GM12878 (cell line): Measurements from ENCODE around the gene METTL16. TPM values are rescaled to one million over a fixed set of nuclear protein-coding genes. Genes with fewer than 3 reads are reported as not detected.
A peak's percentile ranks its signal among the peaks of the same experiment; 100 is the strongest.

Source experiments
- ATAC-seq: fragments of 200-7000 bp; cut with Tn5 transposase; 3 replicates; pipeline ENCODE4 v1.9.1; 2020; ENCODE audit warnings: mild to moderate bottlenecking, moderate library complexity
- BruUV-seq: library from RNA; stranded (reverse); fragments of 400-500 nt; replicated peaks from 2 replicates; lab custom pipeline; 2021; lab: Mats Ljungman, UMichigan
- CTCF ChIA-PET: fragments of 300-600 bp; sonication (Branson Sonifier 250); formaldehyde crosslinking; extraction: SDS; loops from one replicate; lab custom pipeline; 2021; ENCODE audit warnings: inconsistent platforms; lab: Yijun Ruan, JAX
- POLR2A ChIA-PET: fragments of 350-600 bp; formaldehyde crosslinking; extraction: SDS; loops from one replicate; lab custom pipeline; 2021; ENCODE audit warnings: inconsistent platforms; lab: Charles Lee
- RAD21 ChIA-PET: fragments of 300-600 bp; sonication (Branson Sonifier 250); formaldehyde crosslinking; loops from one replicate; lab custom pipeline; 2023; ENCODE audit warnings: antibody characterized with exemption; ENCODE audit not compliant: unreplicated experiment; lab: Charles Lee
- SMC1A ChIA-PET: fragments of 300-600 bp; sonication (Branson Sonifier 250); formaldehyde crosslinking; loops from one replicate; lab custom pipeline; 2023; ENCODE audit not compliant: unreplicated experiment, uncharacterized antibody; lab: Charles Lee
- DNase-seq: peaks from one replicate; pipeline ENCODE4 v3.0.0-alpha.2; 2011; ENCODE audit warnings: low read depth, low spot score
- FAIRE-seq: peaks from 3 replicates; lab custom pipeline; 2011; peaks lifted over from hg19 to GRCh38; lab: Jason Lieb, UNC
- H2AFZ ChIP-seq: 2 replicates; pipeline ENCODE4 v1.6.0; 2011; ENCODE audit warnings: low read depth, low read length, control low read depth; ENCODE audit not compliant: control insufficient read depth
- H3K27ac ChIP-seq: 2 replicates; pipeline ENCODE4 v1.5.1; 2011; ENCODE audit warnings: control low read depth; ENCODE audit not compliant: control insufficient read depth, insufficient read depth
- H3K27me3 ChIP-seq, 2 experiments: replicated peaks in 1 of 2; 2 replicates each; pipeline versions ENCODE4 v1.6.0 to v1.6.1; 2011; ENCODE audit warnings: low read length in 1 of 2; ENCODE audit not compliant: control insufficient read depth in 2 of 2, insufficient read depth in 2 of 2
- H3K36me3 ChIP-seq, 2 experiments: 2 replicates each; pipeline ENCODE4 v1.5.1; 2011; ENCODE audit warnings: low read length in 1 of 2; ENCODE audit not compliant: control insufficient read depth in 2 of 2, insufficient read depth in 2 of 2
- H3K4me1 ChIP-seq: 2 replicates; pipeline ENCODE4 v1.6.1; 2011; ENCODE audit warnings: mild to moderate bottlenecking, low read length, moderate library complexity, mixed read lengths; ENCODE audit not compliant: control insufficient read depth, insufficient read depth
- H3K4me2 ChIP-seq: 2 replicates; pipeline ENCODE4 v1.6.0; 2011; ENCODE audit warnings: control low read depth; ENCODE audit not compliant: control insufficient read depth, insufficient read depth
- H3K4me3 ChIP-seq: fragments of 200-600 bp; sonication (generic); 2 replicates; pipeline ENCODE4 v1.5.1; 2016
- H3K79me2 ChIP-seq: 2 replicates; pipeline ENCODE4 v1.6.0; 2011; ENCODE audit warnings: low read length; ENCODE audit not compliant: control insufficient read depth, insufficient read depth
- H3K9ac ChIP-seq: 2 replicates; pipeline ENCODE4 v1.8.0; 2011; ENCODE audit warnings: low read length, control low read depth, mixed read lengths; ENCODE audit not compliant: control insufficient read depth, insufficient read depth
- H3K9me3 ChIP-seq: replicated peaks from 3 replicates; pipeline ENCODE4 v1.5.1; 2011; ENCODE audit warnings: mild to moderate bottlenecking, low read length; ENCODE audit not compliant: control insufficient read depth, insufficient read depth
- H4K20me1 ChIP-seq: 2 replicates; pipeline ENCODE4 v1.6.0; 2011; ENCODE audit not compliant: control insufficient read depth, insufficient read depth
- CREM ChIP-seq: IDR thresholded peaks from 2 replicates; pipeline ENCODE4 v1.6.1; 2014; ENCODE audit warnings: antibody characterized with exemption, low read depth
- DPF2 ChIP-seq: fragments of 450-650 bp; IDR thresholded peaks from 2 replicates; pipeline ENCODE4 v1.6.1; 2017; ENCODE audit warnings: mild to moderate bottlenecking
- E2F8 ChIP-seq: fragments of 450-650 bp; IDR thresholded peaks from 2 replicates; pipeline ENCODE4 v1.6.1; 2018; ENCODE audit warnings: mild to moderate bottlenecking, low read depth, moderate library complexity; ENCODE audit not compliant: partially characterized antibody
- HDGF ChIP-seq: fragments of 450-650 bp; IDR thresholded peaks from 2 replicates; pipeline ENCODE4 v1.6.1; 2016; ENCODE audit warnings: antibody characterized with exemption
- MTA2 ChIP-seq: fragments of 450-650 bp; IDR thresholded peaks from 2 replicates; pipeline ENCODE4 v1.6.1; 2016; ENCODE audit warnings: low read depth, mild to moderate bottlenecking, moderate library complexity
- RCOR1 ChIP-seq: conservative IDR thresholded peaks from 2 replicates; pipeline ENCODE4 v1.6.1; 2012; ENCODE audit warnings: low read depth, low read length, improper control_type of control experiment
- RELB ChIP-seq: fragments of 450-650 bp; IDR thresholded peaks from 2 replicates; pipeline ENCODE4 v1.6.1; 2017; ENCODE audit warnings: low read depth, mild to moderate bottlenecking, moderate library complexity
- SMAD5 ChIP-seq: IDR thresholded peaks from 2 replicates; pipeline ENCODE4 v1.6.1; 2016; ENCODE audit warnings: antibody characterized with exemption, low read depth
- SMC3 ChIP-seq: IDR thresholded peaks from 2 replicates; pipeline ENCODE4 v1.6.1; 2011; ENCODE audit warnings: low read length, improper control_type of control experiment, borderline replicate concordance
- TBL1XR1 ChIP-seq: IDR thresholded peaks from 2 replicates; pipeline ENCODE4 v1.6.1; 2012; ENCODE audit warnings: low read depth, low read length, improper control_type of control experiment
- USF2 ChIP-seq: IDR thresholded peaks from 2 replicates; pipeline ENCODE4 v1.6.1; 2011; ENCODE audit warnings: low read depth, low read length, improper control_type of control experiment, borderline replicate concordance
- ZNF687 ChIP-seq: fragments of 450-650 bp; IDR thresholded peaks from 2 replicates; pipeline ENCODE4 v1.6.1; 2017; ENCODE audit warnings: mild to moderate bottlenecking, moderate library complexity
- ZZZ3 ChIP-seq: IDR thresholded peaks from 2 replicates; pipeline ENCODE4 v1.6.1; 2011; ENCODE audit warnings: low read depth; ENCODE audit not compliant: control insufficient read depth, insufficient read length
- WGBS: methylation state at CpG from one replicate; pipeline ENCODE4 v1.1.6; 2016; ENCODE audit warnings: low lambda C conversion rate; ENCODE audit not compliant: insufficient replicate concordance, insufficient coverage; ENCODE audit errors: missing lambda C conversion rate; 5-methylcytosine and 5-hydroxymethylcytosine counted together
- in situ Hi-C: fragments of 300-500 bp; cut with MboI; formaldehyde crosslinking; loops from 9 replicates; pipeline ENCODE4 v1.14.3; 2018; ENCODE audit warnings: mixed read lengths
- intact Hi-C: fragments of 100-400 bp; cut with micrococcal nuclease; formaldehyde crosslinking; loops from one replicate; pipeline ENCODE4 v1.14.2; 2022; ENCODE audit not compliant: unreplicated experiment
- polyA plus RNA-seq, 11 experiments: library from polyadenylated mRNA; depleted of rRNA in 4 of 11; unstranded in 6 of 11; stranded (reverse) in 5 of 11; fragments of >200 nt; fragmentation: Nextera tagmentation in 4 of 11; fragmentation: Illumina TruSeq in 1 of 11; extraction: Ambion mirVana in 4 of 11; extraction: Trizol in 1 of 11; gene quantifications; 1 replicate in 1 of 11; 2 replicates in 10 of 11; pipeline versions ENCODE4 v1.2.1 to v1.2.3, GENCODE V29; 2011 to 2016; ENCODE audit warnings: inconsistent platforms in 2 of 11, missing spikeins in 2 of 11, low read depth in 1 of 11
- total RNA-seq, 4 experiments: library from RNA; depleted of rRNA in 3 of 4; stranded (reverse); fragments of >200 nt in 3 of 4; fragmentation: Illumina TruSeq in 1 of 4; extraction: Trizol in 1 of 4; gene quantifications; 2 replicates each; pipeline versions ENCODE4 v1.2.1 to v1.2.3, GENCODE V29; 2013 to 2021

Gene METTL16
- total and polyA plus RNA-seq, 10 of the 15 experiments (the other 5 are each of a cell fraction or from before 2014, with no cell fraction given): 15.6 to 34.3 (median 23.7) TPM

- Histone ChIP-seq H3K4me1 (peaks cover 32% of the 10 kb centered on the region), H2AFZ (no peak overlapping the region), H3K9ac (no peak overlapping the region; the same call in 1 of the 2 replicates), H3K27ac (peak overlapping the region; percentile 57; the same call in 1 of the 2 replicates), H4K20me1 (no peaks in the 10 kb centered on the region), H3K4me3 (peak overlapping the region; percentile 66; the same call in 1 of the 2 replicates), H3K9me3 (no peaks in the 10 kb centered on the region), H3K79me2 (peaks cover 20% of the 10 kb centered on the region), H3K27me3 (no peaks in the 10 kb centered on the region), H3K4me2 (peak overlapping the region; percentile 79), H3K36me3 (no peaks in the 10 kb centered on the region; a peak in 1 of 4 replicates)
- ChIA-PET CTCF (no interaction called here), RAD21 (no interaction called here), POLR2A (no interaction called here), SMC1A (interaction anchor here (0.9 kb wide), 1 partner anchor 20 kb away, joined by 3 read pairs; no protein-coding TSS in a partner anchor)
- FAIRE-seq (peak; percentile 70), ATAC-seq (no peak), DNase-seq (no peak)
- intact Hi-C loops: no loop called here
- 70% methylated on average over 23 of the region's 28 CpGs for WGBS
- no TSS peak for BruUV-seq
- in situ Hi-C loops: no loop called here
- TF ChIP-seq MTA2 (no peak), E2F8 (no peak), ZNF687 (no peak), TBL1XR1 (no peak), RCOR1 (no peak), CREM (no peak), HDGF (no peak), SMAD5 (no peak), ZZZ3 (no peak), RELB (no peak), DPF2 (no peak), SMC3 (no peak), USF2 (no peak)
Measured at GRCh38 chr17:2395258-2396181, 116.2 kb downstream of the METTL16 start.
